Measurements from ENCODE around the gene PARL. TPM values are rescaled to one million over a fixed set of nuclear protein-coding genes. Genes with fewer than 3 reads are reported as not detected.

PARL gene
- total RNA-seq, 4 donors from 2014 or later = 47.6 to 66.6 (median 55.7) TPM

DNA sequence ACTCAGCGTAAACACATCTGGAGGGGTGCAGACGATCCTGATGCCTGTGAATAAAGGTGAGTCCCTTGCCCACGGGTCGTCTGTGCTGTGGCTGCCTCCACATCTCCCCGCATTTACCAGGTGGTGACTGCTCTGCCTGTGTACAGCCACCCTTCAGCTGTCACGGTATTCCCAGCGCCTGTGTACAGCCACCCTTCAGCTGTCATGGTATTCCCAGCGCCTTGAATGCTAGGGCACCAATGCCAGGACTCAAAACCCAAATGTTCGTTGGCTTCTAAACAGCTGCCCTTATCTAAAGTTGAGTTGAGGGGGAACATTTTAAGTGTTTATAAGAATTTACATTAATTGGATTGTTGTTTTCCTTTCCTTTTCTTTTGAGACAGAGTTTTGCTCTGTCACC is 86.7 kb downstream of the PARL start:
- H3K27me3 ChIP-seq = no peaks in the 10 kb centered on the region
- no peaks in the 10 kb centered on the region for H3K4me1 ChIP-seq
- peaks cover 8 to 71% (median 26%) of the 10 kb centered on the region in 3 donors for H3K36me3 ChIP-seq
- no peaks in the 10 kb centered on the region for H3K9me3 ChIP-seq
- TF ChIP-seq CTCF (IDR thresholded peaks at IDR 0.05) = no peak
- 85 to 91% methylated on average over 9 of the region's 9 CpGs for WGBS, 2 donors
- H3K27ac ChIP-seq = no peak overlapping the region
- no peak overlapping the region for H3K4me3 ChIP-seq
- no peak for DNase-seq (ENCODE audit: low spot score in 2 of 2)

DNA sequence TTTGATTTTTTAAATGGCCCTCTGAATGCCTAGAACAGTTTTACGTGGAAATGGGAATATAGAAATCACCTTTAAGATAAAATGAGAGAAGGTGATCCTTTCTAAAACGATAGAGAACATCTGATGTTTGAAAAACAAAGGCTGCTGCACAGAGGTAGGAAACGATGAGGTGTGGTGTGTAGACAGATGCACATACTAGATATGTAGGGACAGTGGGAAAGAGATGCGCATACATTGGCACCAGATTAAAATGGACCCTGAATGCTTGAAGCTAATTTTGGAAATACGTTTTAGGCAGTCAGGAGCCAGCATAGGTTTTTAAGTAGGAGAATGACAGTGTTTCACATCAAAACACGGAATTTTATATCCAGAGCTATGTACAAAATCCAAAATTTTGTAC is 88.3 kb downstream of the PARL start:
- no peak for TF ChIP-seq CTCF (IDR thresholded peaks at IDR 0.05)
- no peak for TF ChIP-seq POLR2A (IDR thresholded peaks at IDR 0.05)
- TF ChIP-seq EP300 (IDR thresholded peaks at IDR 0.05) = no peak
- no peak for DNase-seq (ENCODE audit: low spot score in 2 of 2)
- H3K4me1 ChIP-seq = no peaks in the 10 kb centered on the region
- H3K36me3 ChIP-seq = peaks cover 8 to 71% (median 26%) of the 10 kb centered on the region in 3 donors
- H3K9me3 ChIP-seq = no peaks in the 10 kb centered on the region
- H3K4me3 ChIP-seq = no peak overlapping the region
- H3K27ac ChIP-seq = no peak overlapping the region
- no peaks in the 10 kb centered on the region for H3K27me3 ChIP-seq
- WGBS, 2 donors = 92 to 97% methylated on average over 6 of the region's 6 CpGs

DNA sequence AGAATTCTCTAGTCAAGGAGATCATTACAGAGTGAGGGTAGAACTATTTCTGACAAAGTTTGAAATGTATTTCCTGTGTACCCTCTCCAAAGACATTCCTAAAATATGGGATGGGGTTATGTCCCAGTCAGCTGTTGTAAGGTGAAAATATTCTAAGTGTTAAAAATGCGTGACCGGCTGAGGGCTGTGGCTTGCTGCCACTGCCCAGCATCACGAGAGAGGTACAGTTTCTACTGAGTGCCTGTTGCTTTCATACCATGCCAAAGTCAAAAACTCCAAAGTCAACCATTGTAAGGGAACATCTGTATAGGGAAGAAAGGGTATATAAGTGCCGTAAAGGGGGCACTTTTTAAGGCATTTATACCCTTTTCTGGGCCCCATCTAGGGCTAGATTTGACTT is 90.2 kb downstream of the PARL start:
- Histone ChIP-seq H3K27ac (no peak overlapping the region), H3K4me3 (no peak overlapping the region), H3K4me1 (no peaks in the 10 kb centered on the region), H3K36me3 (peaks cover 8 to 72% (median 17%) of the 10 kb centered on the region in 3 donors), H3K9me3 (no peaks in the 10 kb centered on the region), H3K27me3 (no peaks in the 10 kb centered on the region)
- 85 to 93% methylated on average over 4 of the region's 4 CpGs for WGBS, 2 donors
- TF ChIP-seq POLR2A (IDR thresholded peaks at IDR 0.05) (no peak), EP300 (IDR thresholded peaks at IDR 0.05) (no peak), CTCF (IDR thresholded peaks at IDR 0.05) (no peak)
- DNase-seq (ENCODE audit: low spot score in 2 of 2) = no peak

DNA sequence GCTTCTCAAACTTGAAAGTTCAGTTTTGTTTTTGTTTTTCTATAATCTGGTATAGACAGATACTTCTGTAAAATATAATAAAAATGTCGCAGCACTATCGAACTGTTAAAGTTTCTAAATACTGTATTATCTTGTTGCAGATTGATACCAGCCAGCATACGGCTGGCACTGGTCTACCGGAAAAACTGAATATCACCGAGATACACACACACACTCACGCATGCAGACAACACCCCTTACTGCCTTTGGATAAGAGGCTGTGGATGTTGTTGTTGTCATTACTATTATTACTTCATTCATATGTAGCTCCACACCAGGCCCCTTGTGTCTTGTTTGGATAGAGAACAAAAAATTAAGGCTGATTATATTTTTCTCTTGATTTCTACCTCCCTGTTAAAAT is 91.7 kb downstream of the PARL start:
- Histone ChIP-seq H3K27ac (no peak overlapping the region), H3K4me3 (no peak overlapping the region), H3K27me3 (no peaks in the 10 kb centered on the region), H3K4me1 (no peaks in the 10 kb centered on the region), H3K9me3 (no peaks in the 10 kb centered on the region), H3K36me3 (peaks cover 2 to 68% (median 3%) of the 10 kb centered on the region in 3 donors)
- DNase-seq (ENCODE audit: low spot score in 2 of 2) = no peak
- TF ChIP-seq POLR2A (IDR thresholded peaks at IDR 0.05) (no peak), EP300 (IDR thresholded peaks at IDR 0.05) (no peak), CTCF (IDR thresholded peaks at IDR 0.05) (no peak)
- WGBS, 2 donors = 84 to 85% methylated on average over 6 of the region's 6 CpGs

- WGBS, 2 donors = 93 to 94% methylated on average over 16 of the region's 16 CpGs
- no peak overlapping the region for H3K27ac ChIP-seq
- no peaks in the 10 kb centered on the region for H3K4me1 ChIP-seq
- no peak for TF ChIP-seq POLR2A (IDR thresholded peaks at IDR 0.05)
- TF ChIP-seq EP300 (IDR thresholded peaks at IDR 0.05) = no peak
- no peak for TF ChIP-seq CTCF (IDR thresholded peaks at IDR 0.05)
- H3K9me3 ChIP-seq = no peaks in the 10 kb centered on the region
- DNase-seq (ENCODE audit: low spot score in 2 of 2) = no peak
- H3K27me3 ChIP-seq = no peaks in the 10 kb centered on the region
- H3K36me3 ChIP-seq = peaks cover 0 to 81% (median 2%) of the 10 kb centered on the region in 3 donors
- no peak overlapping the region for H3K4me3 ChIP-seq
Measured at GRCh38 chr3:183790700-183791099, 94.0 kb downstream of the PARL start.

Measured in tibial nerve (tissue), 4 donors.